Mesothelial cell of epicardium (in vitro differentiated cells): ENCODE results near the gene HDHD3. TPM values are rescaled to one million over a fixed set of nuclear protein-coding genes. Genes with fewer than 3 reads are reported as not detected.
"Not testable (repeated sequence)": the region's sequence is repeated elsewhere in the genome, so short reads cannot be mapped to it uniquely, and the experiment has no call there.

Experiments used
- DNase-seq, 2 experiments: peaks; one replicate each; pipeline ENCODE4 v3.0.0; 2021; ENCODE audit warnings: low spot score in 2 of 2; ENCODE audit not compliant: unreplicated experiment in 2 of 2
- H3K27ac Mint-ChIP-seq: 2 replicates; pipeline ENCODE4 v1.8.0; 2021; ENCODE audit warnings: mixed read lengths
- H3K27me3 Mint-ChIP-seq: 2 replicates; pipeline ENCODE4 v1.8.0; 2021; ENCODE audit warnings: low read depth, mixed read lengths
- H3K36me3 Mint-ChIP-seq: 2 replicates; pipeline ENCODE4 v1.8.0; 2021; ENCODE audit warnings: mixed read lengths
- H3K4me1 Mint-ChIP-seq: 2 replicates; pipeline ENCODE4 v1.8.0; 2021; ENCODE audit warnings: mixed read lengths
- H3K4me3 Mint-ChIP-seq: 2 replicates; pipeline ENCODE4 v1.8.0; 2021; ENCODE audit warnings: mild to moderate bottlenecking, moderate library complexity, mixed read lengths
- H3K9me3 Mint-ChIP-seq: 2 replicates; pipeline ENCODE4 v1.8.0; 2021; ENCODE audit warnings: mixed read lengths
- total RNA-seq: library from RNA; stranded (reverse); gene quantifications from 3 replicates; pipeline ENCODE4 v1.2.1, GENCODE V29; 2021
- TF ChIP-seq, protein P1 (sequence below): fragments of 200-600 bp; sonication (generic); IDR thresholded peaks from one replicate; pipeline ENCODE4 v1.5.0; 2021; ENCODE audit warnings: antibody characterized with exemption; ENCODE audit not compliant: unreplicated experiment

HDHD3 gene
- total RNA-seq, 1 donor from 2014 or later: 30.8 TPM

DNA sequence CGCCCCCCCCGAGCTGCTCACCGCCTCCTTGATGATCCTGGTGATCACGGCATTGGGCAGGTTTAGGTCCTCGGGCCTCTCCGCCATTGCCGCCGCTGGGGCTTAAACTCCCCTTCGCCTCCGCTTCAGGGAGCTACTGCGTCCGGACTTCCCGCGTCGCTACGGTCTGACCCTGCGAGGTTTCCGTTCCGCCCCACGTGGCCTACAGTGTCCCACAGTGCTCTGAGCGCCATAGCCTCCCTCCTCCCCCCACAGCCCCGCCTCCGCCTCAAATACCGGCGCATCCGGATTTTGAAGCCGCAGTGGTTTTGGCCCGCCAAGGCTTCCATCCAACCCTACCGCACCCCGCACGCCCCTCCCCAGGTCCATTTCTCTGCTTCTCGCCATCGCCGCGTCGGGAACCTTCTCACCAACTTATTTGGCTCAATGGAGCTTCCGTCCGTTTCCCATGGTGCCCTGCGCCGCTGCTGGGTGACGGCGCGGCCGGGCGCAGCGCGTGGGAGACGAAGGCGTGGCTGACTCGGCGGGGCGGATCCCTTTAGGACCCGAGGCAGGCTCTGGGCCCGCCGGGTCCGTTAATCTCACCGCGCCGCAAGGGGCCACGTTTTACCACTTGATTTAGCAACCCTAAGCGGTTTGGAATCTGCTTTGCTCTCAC is 33.5 kb upstream of the HDHD3 start, which contains the start of the genes C9orf43 and POLE3:
TSS of gene C9orf43 (plus strand) at position 541 of the 658 bp plus-strand sequence. CDS start 2,747 bp downstream, outside the sequence.
TSS of gene POLE3 (minus strand) at position 469 of the 658 bp plus-strand sequence. CDS start at position 87, 382 bp downstream.
- peak within 1 kb of the TSS; percentile 99 for H3K27ac Mint-ChIP-seq
- H3K4me3 Mint-ChIP-seq: peak within 1 kb of the TSS; percentile 91
- peaks cover 10% of the 10 kb centered on the region for H3K36me3 Mint-ChIP-seq
- H3K27me3 Mint-ChIP-seq: no peaks in the 10 kb centered on the region
- TF ChIP-seq, protein P1, sequence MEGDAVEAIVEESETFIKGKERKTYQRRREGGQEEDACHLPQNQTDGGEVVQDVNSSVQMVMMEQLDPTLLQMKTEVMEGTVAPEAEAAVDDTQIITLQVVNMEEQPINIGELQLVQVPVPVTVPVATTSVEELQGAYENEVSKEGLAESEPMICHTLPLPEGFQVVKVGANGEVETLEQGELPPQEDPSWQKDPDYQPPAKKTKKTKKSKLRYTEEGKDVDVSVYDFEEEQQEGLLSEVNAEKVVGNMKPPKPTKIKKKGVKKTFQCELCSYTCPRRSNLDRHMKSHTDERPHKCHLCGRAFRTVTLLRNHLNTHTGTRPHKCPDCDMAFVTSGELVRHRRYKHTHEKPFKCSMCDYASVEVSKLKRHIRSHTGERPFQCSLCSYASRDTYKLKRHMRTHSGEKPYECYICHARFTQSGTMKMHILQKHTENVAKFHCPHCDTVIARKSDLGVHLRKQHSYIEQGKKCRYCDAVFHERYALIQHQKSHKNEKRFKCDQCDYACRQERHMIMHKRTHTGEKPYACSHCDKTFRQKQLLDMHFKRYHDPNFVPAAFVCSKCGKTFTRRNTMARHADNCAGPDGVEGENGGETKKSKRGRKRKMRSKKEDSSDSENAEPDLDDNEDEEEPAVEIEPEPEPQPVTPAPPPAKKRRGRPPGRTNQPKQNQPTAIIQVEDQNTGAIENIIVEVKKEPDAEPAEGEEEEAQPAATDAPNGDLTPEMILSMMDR: no peak
- DNase-seq: peak; percentile 80 to 92
- H3K4me1 Mint-ChIP-seq: peaks cover 16% of the 10 kb centered on the region
- no peaks in the 10 kb centered on the region for H3K9me3 Mint-ChIP-seq

DNA sequence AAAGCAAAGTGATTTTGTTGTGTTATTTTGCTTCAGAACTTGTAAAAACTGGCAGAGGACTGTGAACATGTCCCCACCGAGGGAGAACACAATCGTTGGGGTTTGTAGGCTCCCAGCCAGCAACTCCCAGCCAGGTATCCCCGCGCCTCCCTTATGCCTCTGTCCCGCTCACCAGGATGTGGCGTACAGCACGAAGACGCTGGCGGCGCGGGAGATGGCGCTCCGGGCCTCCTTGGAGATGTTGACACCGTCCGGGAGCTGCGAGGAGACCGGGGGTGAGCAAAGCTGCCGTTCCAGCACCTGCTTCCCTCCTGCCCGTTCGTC is 33.1 kb upstream of the HDHD3 start:
- H3K9me3 Mint-ChIP-seq: no peaks in the 10 kb centered on the region
- TF ChIP-seq, protein P1: no peak

DNA sequence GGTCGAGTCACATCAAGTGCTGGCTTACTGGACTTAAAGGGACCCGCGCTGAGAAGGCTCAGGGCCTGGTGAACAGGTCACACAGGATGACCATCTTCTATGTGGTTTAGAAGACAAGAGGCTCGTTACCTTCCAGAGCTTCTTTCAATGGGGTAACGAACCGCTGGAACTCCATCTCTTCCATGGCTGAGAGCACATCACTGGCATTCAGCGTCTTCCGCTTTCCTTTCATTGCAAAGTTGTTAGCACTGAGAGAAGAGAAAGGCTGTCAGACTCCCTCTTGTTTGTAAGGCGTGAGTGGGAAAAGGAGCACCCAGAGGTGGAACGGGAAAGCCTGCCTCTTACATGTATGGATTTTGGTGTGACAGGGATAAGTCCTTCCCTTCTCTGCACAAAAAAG is 32.7 kb upstream of the HDHD3 start:
- H3K9me3 Mint-ChIP-seq: no peaks in the 10 kb centered on the region
- H3K27me3 Mint-ChIP-seq: no peaks in the 10 kb centered on the region
- H3K36me3 Mint-ChIP-seq: peaks cover 10% of the 10 kb centered on the region
- H3K4me3 Mint-ChIP-seq: peak overlapping the region; percentile 91
- no peak for DNase-seq
- TF ChIP-seq, protein P1: no peak
- peaks cover 16% of the 10 kb centered on the region for H3K4me1 Mint-ChIP-seq
- peak overlapping the region; percentile 99 for H3K27ac Mint-ChIP-seq

More for the DNA sequence above, 33.1 kb upstream of the HDHD3 start:
- H3K4me1 Mint-ChIP-seq: peaks cover 16% of the 10 kb centered on the region
- no peak for DNase-seq
- peak overlapping the region; percentile 91 for H3K4me3 Mint-ChIP-seq
- H3K36me3 Mint-ChIP-seq: peaks cover 10% of the 10 kb centered on the region
- H3K27me3 Mint-ChIP-seq: no peaks in the 10 kb centered on the region
- peak overlapping the region; percentile 99 for H3K27ac Mint-ChIP-seq

DNA sequence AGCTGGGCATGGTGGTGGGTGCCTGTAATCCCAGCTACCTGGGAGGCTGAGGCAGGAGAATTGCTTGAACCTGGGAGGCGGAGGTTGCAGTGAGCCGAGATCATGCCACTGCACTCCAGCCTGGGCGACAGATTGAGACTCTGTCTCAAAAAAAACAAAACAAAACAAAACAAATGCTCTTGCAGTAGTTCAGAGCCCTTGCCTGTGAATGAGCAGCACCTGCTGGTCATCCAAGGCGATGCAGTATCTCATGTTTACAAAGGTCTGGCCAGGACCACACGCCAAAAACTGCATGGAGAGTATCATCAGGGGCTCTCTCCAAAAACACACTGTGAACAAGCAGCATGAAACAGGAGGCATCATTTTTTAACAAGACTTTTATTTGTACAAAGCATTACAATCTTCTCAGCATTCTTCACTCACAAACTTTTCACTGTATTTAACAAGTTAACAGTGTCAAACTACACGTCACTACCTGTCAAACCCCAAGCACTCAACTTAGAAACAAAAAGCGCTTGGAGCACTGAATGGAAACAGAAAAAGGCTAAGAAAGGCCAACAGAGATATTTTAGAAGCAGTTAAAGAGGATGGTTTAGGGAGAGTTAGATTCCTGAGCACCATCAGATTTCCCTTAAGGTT is 30.2 kb upstream of the HDHD3 start:
- H3K27me3 Mint-ChIP-seq, H3K9me3 Mint-ChIP-seq: not testable (repeated sequence)
- Mint-ChIP-seq H3K36me3 (peaks cover 10% of the 10 kb centered on the region), H3K4me1 (peaks cover 16% of the 10 kb centered on the region), H3K4me3 (peak overlapping the region; percentile 52), H3K27ac (peak overlapping the region; percentile 91)
- TF ChIP-seq, protein P1: peak; percentile 77
- peak in 1 of 2 experiments; percentile 58 for DNase-seq

DNA sequence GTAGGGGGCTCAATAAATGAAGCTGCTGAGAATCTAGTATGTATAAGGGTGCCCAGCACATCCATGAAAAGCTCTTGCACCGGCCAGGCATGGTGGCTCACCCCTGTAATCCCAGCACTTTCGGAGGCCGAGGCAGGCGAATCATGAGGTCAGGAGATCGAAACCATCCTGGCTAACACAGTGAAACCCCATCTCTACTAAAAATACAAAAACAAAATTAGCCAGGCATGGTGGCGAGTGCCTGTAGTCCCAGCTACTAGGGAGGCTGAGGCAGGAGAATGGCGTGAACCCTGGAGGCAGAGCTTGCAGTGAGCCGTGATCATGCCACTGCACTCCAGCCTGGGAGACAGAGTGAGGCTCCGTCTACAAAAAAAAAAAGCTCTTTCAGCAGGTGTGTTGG is 29.6 kb upstream of the HDHD3 start:
- Mint-ChIP-seq H3K36me3 (peaks cover 10% of the 10 kb centered on the region), H3K4me1 (peaks cover 21% of the 10 kb centered on the region), H3K27ac (peak overlapping the region; percentile 91)
- not testable (repeated sequence) for H3K27me3 Mint-ChIP-seq, H3K9me3 Mint-ChIP-seq, DNase-seq, H3K4me3 Mint-ChIP-seq

DNA sequence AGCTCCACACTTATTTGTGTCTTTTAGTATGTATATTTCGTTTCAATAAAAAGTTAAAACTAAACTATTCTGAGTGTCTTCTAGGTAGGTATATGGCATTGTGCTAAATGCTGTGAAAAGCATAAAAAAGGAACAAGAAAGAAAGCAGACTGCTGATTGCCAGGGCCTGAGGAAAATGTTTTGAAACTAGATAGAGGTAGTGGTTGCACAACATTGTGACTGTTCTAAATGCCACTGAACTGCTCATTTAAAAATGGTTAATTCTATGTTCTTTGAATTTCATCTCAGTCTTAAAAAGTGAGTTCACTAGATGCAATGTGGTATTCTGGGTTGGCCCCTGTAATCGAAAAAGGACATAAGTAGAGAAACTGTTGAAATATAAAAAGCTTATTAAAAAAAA is 26.9 kb upstream of the HDHD3 start:
- TF ChIP-seq, protein P1: no peak
- DNase-seq: no peak
- Mint-ChIP-seq H3K36me3 (peaks cover 8% of the 10 kb centered on the region), H3K9me3 (no peaks in the 10 kb centered on the region), H3K27me3 (no peaks in the 10 kb centered on the region), H3K4me1 (peaks cover 22% of the 10 kb centered on the region), H3K27ac (peak overlapping the region; percentile 6), H3K4me3 (no peak overlapping the region)
